ENCODE results near the gene ZNF148.

The ZNF148 gene

GRCh38 chr3:125213364-125213755 lies 161.8 kb downstream of the ZNF148 start:
- DNase-seq: no peak

GRCh38 chr3:125212509-125213363 lies 162.4 kb downstream of the ZNF148 start, which contains the start of gene SLC12A8:
TSS of gene SLC12A8 (minus strand) at chr3:125212748. CDS start at chr3:125211349, 1,399 bp downstream.
- DNase-seq: no peak

- DNase-seq: no peak
Observed at GRCh38 chr3:125212091-125212508, 163.0 kb downstream of the ZNF148 start.

GRCh38 chr3:125211523-125212090 lies 163.5 kb downstream of the ZNF148 start:
- DNase-seq: no peak

- no peak for DNase-seq
Observed at GRCh38 chr3:125207949-125208568, 167.1 kb downstream of the ZNF148 start.

GRCh38 chr3:125207507-125207906 lies 167.6 kb downstream of the ZNF148 start:
- DNase-seq: no peak

GRCh38 chr3:125206934-125207333 lies 168.2 kb downstream of the ZNF148 start:
- no peak for DNase-seq

- no peak for DNase-seq
Observed at GRCh38 chr3:125203731-125204130, 171.4 kb downstream of the ZNF148 start.

GRCh38 chr3:125202197-125202596 lies 172.9 kb downstream of the ZNF148 start:
- DNase-seq: no peak

- no peak for DNase-seq
Observed at GRCh38 chr3:125200731-125201139, 174.4 kb downstream of the ZNF148 start.

- DNase-seq: no peak
Observed at GRCh38 chr3:125194849-125195601, 180.1 kb downstream of the ZNF148 start.

- DNase-seq: no peak
Observed at GRCh38 chr3:125194061-125194848, 180.9 kb downstream of the ZNF148 start.

- DNase-seq: no peak
Observed at GRCh38 chr3:125192190-125193035, 182.7 kb downstream of the ZNF148 start.

GRCh38 chr3:125191730-125192129 lies 183.4 kb downstream of the ZNF148 start:
- no peak for DNase-seq

- no peak for DNase-seq
Observed at GRCh38 chr3:125191256-125191655, 183.9 kb downstream of the ZNF148 start.

- DNase-seq: no peak
Observed at GRCh38 chr3:125190786-125191185, 184.3 kb downstream of the ZNF148 start.

GRCh38 chr3:125189378-125190165 lies 185.6 kb downstream of the ZNF148 start:
- no peak for DNase-seq

GRCh38 chr3:125188955-125189354 lies 186.2 kb downstream of the ZNF148 start:
- no peak for DNase-seq

GRCh38 chr3:125187599-125187910 lies 187.6 kb downstream of the ZNF148 start:
- DNase-seq: no peak

GRCh38 chr3:125186800-125187598 lies 188.1 kb downstream of the ZNF148 start:
- no peak for DNase-seq

Measured in activated T-cell treated with anti-CD3 and anti-CD28 coated beads for 4 hours (primary cell).